HG03175 (cell line): Measurements from ENCODE around the gene IGF2R.
A peak's percentile ranks its signal among the peaks of the same experiment; 100 is the strongest.

Source experiments
- ATAC-seq: cut with Tn5 transposase; IDR thresholded peaks from one replicate; pipeline ENCODE4 v1.9.1; 2021; ENCODE audit warnings: mild to moderate bottlenecking, moderate library complexity; ENCODE audit not compliant: unreplicated experiment

The IGF2R gene

GRCh38 chr6:160022793-160023192 is 53.9 kb downstream of the IGF2R start:
- ATAC-seq, result no peak

GRCh38 chr6:160024152-160024551 is 55.3 kb downstream of the IGF2R start:
- no peak for ATAC-seq

- no peak for ATAC-seq
Measured at GRCh38 chr6:160027076-160027475, 58.2 kb downstream of the IGF2R start.

- no peak for ATAC-seq
Measured at GRCh38 chr6:160027931-160028330, 59.0 kb downstream of the IGF2R start.

- ATAC-seq, result peak; percentile 77
Measured at GRCh38 chr6:160028487-160029275, 59.8 kb downstream of the IGF2R start.

GRCh38 chr6:160029525-160029924 is 60.6 kb downstream of the IGF2R start:
- ATAC-seq, result no peak

- ATAC-seq, result no peak
Measured at GRCh38 chr6:160030103-160030502, 61.2 kb downstream of the IGF2R start.

- ATAC-seq, result no peak
Measured at GRCh38 chr6:160031442-160031841, 62.6 kb downstream of the IGF2R start.

GRCh38 chr6:160031871-160032270 is 63.0 kb downstream of the IGF2R start:
- no peak for ATAC-seq

GRCh38 chr6:160032538-160032937 is 63.7 kb downstream of the IGF2R start:
- ATAC-seq, result no peak

GRCh38 chr6:160034036-160034930 is 65.4 kb downstream of the IGF2R start:
- no peak for ATAC-seq

GRCh38 chr6:160035241-160035640 is 66.4 kb downstream of the IGF2R start:
- no peak for ATAC-seq

GRCh38 chr6:160035693-160036330 is 66.9 kb downstream of the IGF2R start:
- no peak for ATAC-seq

GRCh38 chr6:160036331-160036695 is 67.4 kb downstream of the IGF2R start:
- no peak for ATAC-seq

GRCh38 chr6:160036790-160037206 is 67.9 kb downstream of the IGF2R start:
- ATAC-seq, result no peak

GRCh38 chr6:160038479-160038878 is 69.6 kb downstream of the IGF2R start:
- ATAC-seq, result no peak

GRCh38 chr6:160039441-160039840 is 70.6 kb downstream of the IGF2R start:
- ATAC-seq, result no peak

- ATAC-seq, result no peak
Measured at GRCh38 chr6:160040055-160040454, 71.2 kb downstream of the IGF2R start.

GRCh38 chr6:160040527-160041264 is 71.8 kb downstream of the IGF2R start:
- no peak for ATAC-seq

- no peak for ATAC-seq
Measured at GRCh38 chr6:160041608-160042007, 72.7 kb downstream of the IGF2R start.
